OCI-LY7 (cell line): ENCODE measurements around the gene STXBP1.

Experiments
- EZH2phosphoT487 ChIP-seq: fragments of 200-600 bp; sonication (generic); IDR thresholded peaks from 2 replicates; pipeline ENCODE4 v1.6.1; 2018; ENCODE audit warnings: low read depth, borderline replicate concordance, mild to moderate bottlenecking, mixed run types, antibody characterized with exemption, low read length, moderate library complexity, mixed read lengths
- TF ChIP-seq, protein P1 (sequence below): fragments of 200-600 bp; sonication (generic); conservative IDR thresholded peaks from 2 replicates; pipeline ENCODE4 v1.5.1; 2014; ENCODE audit warnings: mild to moderate bottlenecking, antibody characterized with exemption, low read length, moderate library complexity, mixed read lengths

GRCh38 chr9:127660886-127661741 is 49.0 kb downstream of the STXBP1 start:
- TF ChIP-seq, protein P1, sequence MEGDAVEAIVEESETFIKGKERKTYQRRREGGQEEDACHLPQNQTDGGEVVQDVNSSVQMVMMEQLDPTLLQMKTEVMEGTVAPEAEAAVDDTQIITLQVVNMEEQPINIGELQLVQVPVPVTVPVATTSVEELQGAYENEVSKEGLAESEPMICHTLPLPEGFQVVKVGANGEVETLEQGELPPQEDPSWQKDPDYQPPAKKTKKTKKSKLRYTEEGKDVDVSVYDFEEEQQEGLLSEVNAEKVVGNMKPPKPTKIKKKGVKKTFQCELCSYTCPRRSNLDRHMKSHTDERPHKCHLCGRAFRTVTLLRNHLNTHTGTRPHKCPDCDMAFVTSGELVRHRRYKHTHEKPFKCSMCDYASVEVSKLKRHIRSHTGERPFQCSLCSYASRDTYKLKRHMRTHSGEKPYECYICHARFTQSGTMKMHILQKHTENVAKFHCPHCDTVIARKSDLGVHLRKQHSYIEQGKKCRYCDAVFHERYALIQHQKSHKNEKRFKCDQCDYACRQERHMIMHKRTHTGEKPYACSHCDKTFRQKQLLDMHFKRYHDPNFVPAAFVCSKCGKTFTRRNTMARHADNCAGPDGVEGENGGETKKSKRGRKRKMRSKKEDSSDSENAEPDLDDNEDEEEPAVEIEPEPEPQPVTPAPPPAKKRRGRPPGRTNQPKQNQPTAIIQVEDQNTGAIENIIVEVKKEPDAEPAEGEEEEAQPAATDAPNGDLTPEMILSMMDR, result no peak
- no peak for TF ChIP-seq EZH2phosphoT487
